GM18867 (cell line): Measurements from ENCODE around the gene SPRTN.
"Not testable (repeated sequence)": the region's sequence is repeated elsewhere in the genome, so short reads cannot be mapped to it uniquely, and the experiment has no call there.

Experiments used
- ATAC-seq: cut with Tn5 transposase; IDR thresholded peaks from one replicate; pipeline ENCODE4 v1.9.1; 2021; ENCODE audit warnings: mild to moderate bottlenecking, moderate library complexity; ENCODE audit not compliant: unreplicated experiment

SPRTN gene

GRCh38 chr1:231335663-231336602 lies 2.2 kb upstream of the SPRTN start:
- no peak for ATAC-seq

- peak; percentile 2 for ATAC-seq
Observed at GRCh38 chr1:231337043-231337471, 1.0 kb upstream of the SPRTN start.

GRCh38 chr1:231337472-231338269 lies 422 bp upstream of the SPRTN start, which contains the start of gene EXOC8:
Gene EXOC8, minus strand, starts transcription at chr1:231337852. Its CDS starts 107 bp downstream, at chr1:231337745.
- ATAC-seq: peak; percentile 78

GRCh38 chr1:231340328-231341013 lies 2.4 kb downstream of the SPRTN start:
- ATAC-seq: no peak

- ATAC-seq: no peak
Observed at GRCh38 chr1:231347961-231348360, 9.9 kb downstream of the SPRTN start.

- no peak for ATAC-seq
Observed at GRCh38 chr1:231348442-231348841, 10.3 kb downstream of the SPRTN start.

GRCh38 chr1:231348856-231349255 lies 10.8 kb downstream of the SPRTN start:
- not testable (repeated sequence) for ATAC-seq

- no peak for ATAC-seq
Observed at GRCh38 chr1:231351816-231352215, 13.7 kb downstream of the SPRTN start.

GRCh38 chr1:231353086-231353485 lies 15.0 kb downstream of the SPRTN start:
- no peak for ATAC-seq

- ATAC-seq: no peak
Observed at GRCh38 chr1:231354330-231355020, 16.4 kb downstream of the SPRTN start.

GRCh38 chr1:231355171-231355570 lies 17.1 kb downstream of the SPRTN start:
- ATAC-seq: no peak

GRCh38 chr1:231357187-231357772 lies 19.2 kb downstream of the SPRTN start:
- ATAC-seq: no peak

GRCh38 chr1:231357831-231358354 lies 19.8 kb downstream of the SPRTN start:
- peak; percentile 76 for ATAC-seq

GRCh38 chr1:231359113-231359512 lies 21.0 kb downstream of the SPRTN start:
- ATAC-seq: no peak

- no peak for ATAC-seq
Observed at GRCh38 chr1:231362325-231362724, 24.2 kb downstream of the SPRTN start.

- no peak for ATAC-seq
Observed at GRCh38 chr1:231363624-231364023, 25.5 kb downstream of the SPRTN start.

GRCh38 chr1:231364192-231364591 lies 26.1 kb downstream of the SPRTN start:
- ATAC-seq: no peak

- no peak for ATAC-seq
Observed at GRCh38 chr1:231369282-231369681, 31.2 kb downstream of the SPRTN start.

- ATAC-seq: no peak
Observed at GRCh38 chr1:231372501-231372900, 34.4 kb downstream of the SPRTN start.

- no peak for ATAC-seq
Observed at GRCh38 chr1:231374394-231374793, 36.3 kb downstream of the SPRTN start.
